ENCODE data around the gene PALD1.

Gene PALD1

DNA sequence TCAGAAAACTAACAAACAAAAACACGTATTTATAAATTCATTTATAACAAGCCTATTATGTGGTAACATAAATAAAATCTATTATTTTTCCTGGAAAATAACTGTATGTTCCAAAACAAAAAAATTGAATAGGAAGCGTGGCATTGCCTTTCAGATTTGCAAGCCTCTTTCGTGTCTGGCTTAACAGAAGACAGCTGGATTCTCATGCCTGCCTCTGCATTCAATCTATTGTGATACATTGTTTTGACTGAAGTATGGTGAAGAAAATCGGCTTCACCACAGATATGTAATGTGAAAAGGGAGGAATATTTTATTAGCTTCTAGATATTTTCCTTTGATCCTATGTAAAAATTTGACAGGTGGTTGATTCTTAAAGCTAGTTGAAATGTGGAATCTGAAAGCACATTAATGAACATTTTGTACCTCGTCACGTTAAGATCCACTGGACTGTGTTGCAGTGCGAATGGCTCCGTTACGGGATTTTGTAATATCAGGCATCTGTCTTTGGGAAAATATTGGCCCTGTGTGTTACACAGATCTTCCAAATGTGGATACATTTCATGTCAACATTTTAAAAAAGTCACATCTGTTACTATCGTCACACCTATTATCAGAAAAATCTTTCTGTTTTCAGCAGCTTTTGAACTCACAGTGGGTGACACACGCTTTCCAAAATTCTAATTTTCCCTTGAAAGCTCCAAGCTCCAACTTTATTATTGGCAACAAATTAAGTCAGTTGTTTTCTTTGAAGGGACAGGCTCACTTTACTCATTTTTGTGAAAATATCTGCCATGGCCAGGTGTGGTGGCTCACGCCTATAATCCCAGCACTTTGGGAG lies 26.2 kb downstream of the PALD1 start:
- Mint-ChIP-seq H3K4me1 (peaks cover 40% of the 10 kb centered on the region), H3K9me3 (no peaks in the 10 kb centered on the region), H3K36me3 (no peaks in the 10 kb centered on the region), H3K4me3 (no peak overlapping the region), H3K27ac (no peak overlapping the region), H3K27me3 (no peaks in the 10 kb centered on the region)
- no peak for ATAC-seq

- peaks cover 28% of the 10 kb centered on the region for H3K4me1 Mint-ChIP-seq
- H3K4me3 Mint-ChIP-seq = no peak overlapping the region
- ATAC-seq = no peak
- no peaks in the 10 kb centered on the region for H3K9me3 Mint-ChIP-seq
- no peak overlapping the region for H3K27ac Mint-ChIP-seq
- no peaks in the 10 kb centered on the region for H3K27me3 Mint-ChIP-seq
- H3K36me3 Mint-ChIP-seq = no peaks in the 10 kb centered on the region
Measured at GRCh38 chr10:70505908-70506307, 27.3 kb downstream of the PALD1 start.

GRCh38 chr10:70507966-70508365 lies 29.4 kb downstream of the PALD1 start:
- peaks cover 31% of the 10 kb centered on the region for H3K4me1 Mint-ChIP-seq

GRCh38 chr10:70508912-70509756 lies 30.6 kb downstream of the PALD1 start:
- peaks cover 35% of the 10 kb centered on the region for H3K4me1 Mint-ChIP-seq
- H3K27me3 Mint-ChIP-seq = no peaks in the 10 kb centered on the region
- H3K9me3 Mint-ChIP-seq = no peaks in the 10 kb centered on the region
- H3K27ac Mint-ChIP-seq = peak overlapping the region; percentile 70
- H3K36me3 Mint-ChIP-seq = no peaks in the 10 kb centered on the region
- H3K4me3 Mint-ChIP-seq = no peak overlapping the region
- ATAC-seq = peak; percentile 55

More at GRCh38 chr10:70507966-70508365, 29.4 kb downstream of the PALD1 start:
- no peak for ATAC-seq
- Mint-ChIP-seq H3K36me3 (no peaks in the 10 kb centered on the region), H3K4me3 (no peak overlapping the region), H3K27ac (peak overlapping the region; percentile 70), H3K9me3 (no peaks in the 10 kb centered on the region), H3K27me3 (no peaks in the 10 kb centered on the region)

DNA sequence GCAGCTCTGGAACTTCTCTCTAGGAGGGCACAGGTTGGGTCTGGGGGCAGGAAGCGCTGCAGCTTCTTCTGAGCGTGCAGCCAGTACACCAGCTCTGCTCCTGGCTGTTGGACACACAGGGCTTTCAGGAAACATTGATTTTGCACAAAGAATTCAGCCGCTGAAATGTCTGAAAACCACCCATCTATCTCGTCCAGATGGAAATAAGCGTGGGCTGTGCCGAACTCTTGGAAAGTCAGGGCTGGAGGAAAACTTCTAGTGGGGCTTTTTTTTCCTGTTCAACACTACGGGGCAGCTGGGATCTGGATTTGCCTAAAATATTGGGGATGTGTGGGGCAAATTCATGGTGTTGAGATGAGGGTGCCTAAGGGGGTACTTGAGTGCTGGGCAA lies 31.2 kb downstream of the PALD1 start:
- no peak for ATAC-seq
- H3K27me3 Mint-ChIP-seq = no peaks in the 10 kb centered on the region
- H3K9me3 Mint-ChIP-seq = no peaks in the 10 kb centered on the region
- no peaks in the 10 kb centered on the region for H3K36me3 Mint-ChIP-seq
- H3K4me1 Mint-ChIP-seq = peaks cover 41% of the 10 kb centered on the region
- H3K27ac Mint-ChIP-seq = no peak overlapping the region
- no peak overlapping the region for H3K4me3 Mint-ChIP-seq

DNA sequence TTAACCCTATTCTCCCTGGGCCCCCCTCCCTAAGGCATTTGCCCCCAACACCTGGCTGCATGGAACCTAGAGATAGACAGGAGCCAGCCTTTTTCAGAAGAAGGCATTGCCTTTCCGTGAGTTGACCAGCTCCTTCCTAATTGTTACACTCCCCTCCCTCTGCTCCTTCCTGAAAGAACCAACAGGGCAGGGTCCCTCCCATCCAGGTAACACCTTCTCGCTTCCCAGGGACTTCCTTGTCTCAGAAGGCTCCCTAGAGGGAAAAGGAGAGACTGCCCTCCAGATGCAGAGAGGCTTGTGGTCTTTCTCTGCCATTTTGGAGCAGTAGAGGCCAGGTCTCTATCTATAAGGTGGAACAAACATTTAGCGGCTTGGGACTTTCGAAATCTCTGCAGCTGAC lies 31.9 kb downstream of the PALD1 start:
- H3K9me3 Mint-ChIP-seq = no peaks in the 10 kb centered on the region
- H3K4me3 Mint-ChIP-seq = no peak overlapping the region

GRCh38 chr10:70510904-70511303 lies 32.3 kb downstream of the PALD1 start:
- no peaks in the 10 kb centered on the region for H3K9me3 Mint-ChIP-seq

More for the DNA sequence above, 31.9 kb downstream of the PALD1 start:
- no peaks in the 10 kb centered on the region for H3K27me3 Mint-ChIP-seq
- H3K27ac Mint-ChIP-seq = no peak overlapping the region
- H3K36me3 Mint-ChIP-seq = no peaks in the 10 kb centered on the region
- no peak for ATAC-seq
- peaks cover 46% of the 10 kb centered on the region for H3K4me1 Mint-ChIP-seq

DNA sequence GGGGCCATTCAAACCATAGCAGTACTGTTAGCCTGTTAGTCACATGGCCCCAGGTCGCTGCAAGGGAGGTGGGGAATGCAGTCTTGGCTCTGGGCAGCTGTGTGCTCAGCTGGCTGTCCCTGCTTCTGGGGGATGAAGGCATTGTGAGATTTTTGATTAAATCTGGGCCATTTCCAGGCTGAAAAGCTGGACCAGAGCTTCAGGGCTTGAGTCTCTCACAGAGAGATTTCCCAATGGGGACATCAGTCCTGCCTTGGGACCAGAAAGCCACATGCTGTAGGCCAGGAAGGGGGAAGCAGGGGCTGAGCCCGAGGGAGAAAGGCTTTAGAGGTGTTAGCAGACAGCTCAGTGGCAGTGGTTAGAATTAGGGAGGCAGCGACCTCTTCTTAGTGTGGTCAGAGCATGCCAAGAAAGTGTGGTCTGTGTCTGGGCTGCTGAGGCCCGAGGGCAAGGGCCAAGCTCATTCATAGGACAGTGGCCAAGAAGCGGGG lies 33.6 kb downstream of the PALD1 start:
- Mint-ChIP-seq H3K4me3 (no peak overlapping the region), H3K36me3 (no peaks in the 10 kb centered on the region), H3K27me3 (no peaks in the 10 kb centered on the region), H3K4me1 (peaks cover 46% of the 10 kb centered on the region), H3K27ac (no peak overlapping the region), H3K9me3 (no peaks in the 10 kb centered on the region)
- ATAC-seq = no peak

More at GRCh38 chr10:70510904-70511303, 32.3 kb downstream of the PALD1 start:
- peaks cover 46% of the 10 kb centered on the region for H3K4me1 Mint-ChIP-seq
- no peaks in the 10 kb centered on the region for H3K27me3 Mint-ChIP-seq
- no peak overlapping the region for H3K4me3 Mint-ChIP-seq
- H3K27ac Mint-ChIP-seq = no peak overlapping the region
- no peaks in the 10 kb centered on the region for H3K36me3 Mint-ChIP-seq
- no peak for ATAC-seq

DNA sequence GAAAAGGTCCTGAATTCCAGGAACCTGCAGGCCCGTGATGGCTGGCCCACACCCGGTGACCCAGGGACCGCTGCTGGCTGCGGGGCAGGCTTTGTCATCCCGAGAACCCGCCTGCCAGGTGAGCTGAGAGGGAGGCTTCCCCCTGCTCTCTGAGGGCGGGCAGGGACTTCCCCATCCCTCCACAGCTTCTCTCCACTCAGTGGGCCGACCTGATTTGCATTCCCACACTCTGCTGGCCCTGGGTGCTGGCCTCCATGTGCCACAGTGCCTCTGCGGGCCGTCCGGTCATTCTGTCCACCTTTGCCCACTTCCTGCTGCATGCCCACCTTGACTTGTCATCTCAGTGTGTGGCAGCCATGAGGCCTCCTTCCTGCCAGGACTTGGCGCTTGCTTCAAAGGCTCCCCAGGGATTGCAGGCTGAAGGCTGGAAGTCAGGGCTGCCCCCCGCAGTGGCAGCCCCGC lies 35.3 kb downstream of the PALD1 start:
- ATAC-seq = peak; percentile 88
- no peak overlapping the region for H3K4me3 Mint-ChIP-seq
- H3K4me1 Mint-ChIP-seq = peaks cover 34% of the 10 kb centered on the region
- H3K36me3 Mint-ChIP-seq = no peaks in the 10 kb centered on the region
- no peaks in the 10 kb centered on the region for H3K9me3 Mint-ChIP-seq
- H3K27ac Mint-ChIP-seq = peak overlapping the region; percentile 57
- no peaks in the 10 kb centered on the region for H3K27me3 Mint-ChIP-seq

GRCh38 chr10:70514591-70514990 lies 36.0 kb downstream of the PALD1 start:
- Mint-ChIP-seq H3K36me3 (no peaks in the 10 kb centered on the region), H3K9me3 (no peaks in the 10 kb centered on the region), H3K4me1 (peaks cover 27% of the 10 kb centered on the region), H3K27ac (peak overlapping the region; percentile 57), H3K4me3 (no peak overlapping the region), H3K27me3 (no peaks in the 10 kb centered on the region)
- ATAC-seq = no peak

- no peak for ATAC-seq
- Mint-ChIP-seq H3K27ac (no peak overlapping the region), H3K36me3 (no peaks in the 10 kb centered on the region)
Measured at GRCh38 chr10:70515035-70515667, 36.6 kb downstream of the PALD1 start.

DNA sequence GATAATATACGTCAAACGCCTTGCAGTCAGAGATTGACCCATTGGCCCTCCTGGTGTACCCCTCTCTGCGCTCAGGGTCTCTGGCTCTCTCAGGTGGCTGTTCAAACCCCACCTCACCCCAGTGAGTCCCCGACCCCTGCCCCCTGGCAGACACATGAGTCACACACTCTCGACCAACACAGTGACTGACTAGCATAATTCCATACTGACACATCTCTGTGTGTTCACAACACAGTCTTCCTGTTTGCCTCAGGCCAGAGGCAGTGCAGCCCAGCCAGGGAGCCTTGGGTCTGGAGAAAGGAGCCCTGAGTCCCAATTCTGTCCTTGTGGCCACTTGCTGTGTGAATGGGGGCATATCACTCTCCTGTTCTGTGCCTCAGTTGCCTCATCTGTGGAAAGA lies 40.1 kb downstream of the PALD1 start:
- no peak for ATAC-seq
- Mint-ChIP-seq H3K27me3 (no peaks in the 10 kb centered on the region), H3K9me3 (no peaks in the 10 kb centered on the region), H3K27ac (no peak overlapping the region), H3K36me3 (no peaks in the 10 kb centered on the region), H3K4me3 (no peak overlapping the region), H3K4me1 (peaks cover 15% of the 10 kb centered on the region)

More at GRCh38 chr10:70515035-70515667, 36.6 kb downstream of the PALD1 start:
- H3K4me3 Mint-ChIP-seq = no peak overlapping the region
- peaks cover 26% of the 10 kb centered on the region for H3K4me1 Mint-ChIP-seq
- H3K9me3 Mint-ChIP-seq = no peaks in the 10 kb centered on the region
- H3K27me3 Mint-ChIP-seq = no peaks in the 10 kb centered on the region

GRCh38 chr10:70523057-70523456 lies 44.5 kb downstream of the PALD1 start:
- no peak for ATAC-seq

GRCh38 chr10:70523549-70523948 lies 45.0 kb downstream of the PALD1 start:
- no peak overlapping the region for H3K27ac Mint-ChIP-seq
- no peaks in the 10 kb centered on the region for H3K9me3 Mint-ChIP-seq
- no peaks in the 10 kb centered on the region for H3K27me3 Mint-ChIP-seq

More at GRCh38 chr10:70523057-70523456, 44.5 kb downstream of the PALD1 start:
- Mint-ChIP-seq H3K9me3 (no peaks in the 10 kb centered on the region), H3K4me3 (no peak overlapping the region), H3K27me3 (no peaks in the 10 kb centered on the region), H3K36me3 (no peaks in the 10 kb centered on the region), H3K4me1 (no peaks in the 10 kb centered on the region), H3K27ac (no peak overlapping the region)

GRCh38 chr10:70528314-70528713 lies 49.7 kb downstream of the PALD1 start:
- ATAC-seq = no peak
- no peaks in the 10 kb centered on the region for H3K36me3 Mint-ChIP-seq
- no peaks in the 10 kb centered on the region for H3K9me3 Mint-ChIP-seq
- no peaks in the 10 kb centered on the region for H3K4me1 Mint-ChIP-seq
- H3K4me3 Mint-ChIP-seq = no peak overlapping the region
- no peaks in the 10 kb centered on the region for H3K27me3 Mint-ChIP-seq
- H3K27ac Mint-ChIP-seq = no peak overlapping the region

More at GRCh38 chr10:70523549-70523948, 45.0 kb downstream of the PALD1 start:
- Mint-ChIP-seq H3K4me1 (no peaks in the 10 kb centered on the region), H3K36me3 (no peaks in the 10 kb centered on the region), H3K4me3 (no peak overlapping the region)
- no peak for ATAC-seq

Data from stimulated activated memory B cell treated with anti-CD40 and anti-IgM and Interleukin-4, amounts not matched to agents 10 μg/mL and 1 μg/mL and 100 μg/mL, for 72 hours (primary cell).